HG03175 (cell line): Measurements from ENCODE around the gene PDCD1.
"Not testable (repeated sequence)": the region's sequence is repeated elsewhere in the genome, so short reads cannot be mapped to it uniquely, and the experiment has no call there.

ENCODE experiments used
- ATAC-seq: cut with Tn5 transposase; IDR thresholded peaks from one replicate; pipeline ENCODE4 v1.9.1; 2021; ENCODE audit warnings: mild to moderate bottlenecking, moderate library complexity; ENCODE audit not compliant: unreplicated experiment

Gene PDCD1

DNA sequence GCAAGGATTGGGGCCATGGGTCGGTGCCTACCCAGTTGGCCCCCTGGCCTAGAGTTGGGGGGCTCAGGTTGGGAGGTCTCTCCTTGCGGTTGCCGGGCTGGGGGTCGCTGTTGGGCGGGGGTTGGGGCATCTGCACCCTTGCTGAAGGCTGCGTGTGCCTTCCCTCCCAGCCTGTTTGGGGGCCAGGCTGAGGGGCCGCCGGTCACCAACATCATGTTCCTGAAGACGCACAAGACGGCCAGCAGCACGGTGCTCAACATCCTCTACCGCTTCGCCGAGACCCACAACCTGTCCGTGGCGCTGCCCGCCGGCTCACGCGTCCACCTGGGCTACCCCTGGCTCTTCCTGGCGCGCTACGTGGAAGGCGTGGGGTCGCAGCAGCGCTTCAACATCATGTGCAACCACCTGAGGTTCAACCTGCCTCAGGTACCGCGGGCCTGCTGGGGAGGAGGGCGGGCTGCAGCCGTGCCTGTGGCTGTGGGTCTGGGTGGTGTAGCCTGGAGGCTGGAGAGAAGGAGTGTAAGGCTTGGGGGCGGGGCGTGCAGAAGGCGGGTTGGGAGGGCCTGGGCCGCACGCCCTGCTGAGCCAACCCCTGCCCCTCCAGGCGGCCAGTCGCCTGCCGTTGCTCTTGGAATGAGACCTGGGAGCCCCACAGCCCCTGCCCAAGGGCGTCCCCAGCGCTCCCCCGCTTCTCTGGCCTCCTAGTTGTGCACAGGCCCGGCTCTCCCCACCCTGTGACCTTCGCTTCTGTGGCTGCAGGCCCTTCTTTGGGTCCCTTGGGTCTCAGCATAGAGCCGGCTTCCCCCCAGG, 56.9 kb downstream of the PDCD1 start:
- no peak for ATAC-seq

DNA sequence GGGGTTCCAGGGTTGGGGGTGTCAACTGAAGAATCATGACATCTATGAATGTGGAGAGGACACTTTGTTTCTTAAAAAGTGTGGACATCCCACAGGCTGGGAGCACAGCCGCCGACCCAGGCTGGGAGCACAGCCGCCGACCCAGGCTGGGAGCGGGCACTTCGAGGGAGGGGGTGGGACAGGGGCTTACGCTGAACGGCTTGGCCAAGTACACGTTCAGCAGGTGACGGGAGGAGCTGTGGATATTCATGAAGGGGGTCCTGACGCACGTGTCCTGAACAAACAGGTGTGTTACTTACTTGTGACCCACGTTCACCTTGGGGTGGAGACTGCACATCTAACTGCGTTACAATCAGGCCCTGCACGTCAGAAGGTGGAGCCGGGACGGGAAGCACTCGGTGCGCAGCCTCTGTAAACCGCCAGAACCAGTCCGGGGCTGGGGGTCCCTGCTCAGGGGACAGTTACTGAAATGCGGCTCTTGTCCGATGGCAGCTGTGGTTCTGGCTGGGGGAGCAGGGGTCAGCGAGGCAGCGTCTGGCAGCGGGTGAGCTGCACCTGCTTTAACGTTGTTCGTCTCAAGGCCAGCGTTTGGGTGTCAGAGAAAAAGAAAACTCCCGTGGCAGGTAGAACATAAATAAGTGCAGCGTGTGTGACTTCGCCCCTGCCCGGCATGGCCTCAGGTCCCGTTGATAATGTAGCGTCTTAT, 58.3 kb downstream of the PDCD1 start:
- ATAC-seq = not testable (repeated sequence)
